RWPE1 (cell line): Measurements from ENCODE around the gene USP9X.
A peak's percentile ranks its signal among the peaks of the same experiment; 100 is the strongest.

ENCODE experiments used
- CTCF ChIA-PET: fragments of 350-600 bp; sonication (Branson Sonifier 250); formaldehyde crosslinking; extraction: SDS; loops from one replicate; lab custom pipeline; 2021; lab: Yijun Ruan, JAX
- POLR2A ChIA-PET: fragments of 400-600 bp; formaldehyde crosslinking; extraction: SDS; loops from one replicate; lab custom pipeline; 2020; ENCODE audit warnings: antibody characterized with exemption; ENCODE audit not compliant: low non-redundant PET; lab: Yijun Ruan, JAX
- DNase-seq: peaks from one replicate; pipeline ENCODE4 v3.0.0; 2012; ENCODE audit warnings: low spot score
- H3K27ac ChIP-seq: fragments of 450-650 bp; 2 replicates; pipeline ENCODE4 v1.5.1; 2017
- TF ChIP-seq, protein P1 (sequence below): fragments of 450-650 bp; conservative IDR thresholded peaks from 2 replicates; pipeline ENCODE4 v1.5.1; 2017; ENCODE audit warnings: low read depth, mild to moderate bottlenecking

USP9X gene

GRCh38 chrX:41095174-41095573, 9.9 kb downstream of the USP9X start:
- TF ChIP-seq, protein P1, sequence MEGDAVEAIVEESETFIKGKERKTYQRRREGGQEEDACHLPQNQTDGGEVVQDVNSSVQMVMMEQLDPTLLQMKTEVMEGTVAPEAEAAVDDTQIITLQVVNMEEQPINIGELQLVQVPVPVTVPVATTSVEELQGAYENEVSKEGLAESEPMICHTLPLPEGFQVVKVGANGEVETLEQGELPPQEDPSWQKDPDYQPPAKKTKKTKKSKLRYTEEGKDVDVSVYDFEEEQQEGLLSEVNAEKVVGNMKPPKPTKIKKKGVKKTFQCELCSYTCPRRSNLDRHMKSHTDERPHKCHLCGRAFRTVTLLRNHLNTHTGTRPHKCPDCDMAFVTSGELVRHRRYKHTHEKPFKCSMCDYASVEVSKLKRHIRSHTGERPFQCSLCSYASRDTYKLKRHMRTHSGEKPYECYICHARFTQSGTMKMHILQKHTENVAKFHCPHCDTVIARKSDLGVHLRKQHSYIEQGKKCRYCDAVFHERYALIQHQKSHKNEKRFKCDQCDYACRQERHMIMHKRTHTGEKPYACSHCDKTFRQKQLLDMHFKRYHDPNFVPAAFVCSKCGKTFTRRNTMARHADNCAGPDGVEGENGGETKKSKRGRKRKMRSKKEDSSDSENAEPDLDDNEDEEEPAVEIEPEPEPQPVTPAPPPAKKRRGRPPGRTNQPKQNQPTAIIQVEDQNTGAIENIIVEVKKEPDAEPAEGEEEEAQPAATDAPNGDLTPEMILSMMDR, result no peak
- CTCF ChIA-PET, result interaction anchor here (0.6 kb wide), 1 partner anchor 57 kb away, joined by 3 read pairs; no protein-coding TSS in a partner anchor
- H3K27ac ChIP-seq, result no peak overlapping the region
- no peak for DNase-seq
- POLR2A ChIA-PET, result no interaction called here

- no peak overlapping the region for H3K27ac ChIP-seq
- TF ChIP-seq, protein P1, result no peak
- POLR2A ChIA-PET, result interaction anchor here (0.6 kb wide), 1 partner anchor 94 kb away, joined by 3 read pairs; no protein-coding TSS in a partner anchor
- no peak for DNase-seq
- CTCF ChIA-PET, result no interaction called here
Observed at GRCh38 chrX:41095908-41096307, 10.7 kb downstream of the USP9X start.

DNA sequence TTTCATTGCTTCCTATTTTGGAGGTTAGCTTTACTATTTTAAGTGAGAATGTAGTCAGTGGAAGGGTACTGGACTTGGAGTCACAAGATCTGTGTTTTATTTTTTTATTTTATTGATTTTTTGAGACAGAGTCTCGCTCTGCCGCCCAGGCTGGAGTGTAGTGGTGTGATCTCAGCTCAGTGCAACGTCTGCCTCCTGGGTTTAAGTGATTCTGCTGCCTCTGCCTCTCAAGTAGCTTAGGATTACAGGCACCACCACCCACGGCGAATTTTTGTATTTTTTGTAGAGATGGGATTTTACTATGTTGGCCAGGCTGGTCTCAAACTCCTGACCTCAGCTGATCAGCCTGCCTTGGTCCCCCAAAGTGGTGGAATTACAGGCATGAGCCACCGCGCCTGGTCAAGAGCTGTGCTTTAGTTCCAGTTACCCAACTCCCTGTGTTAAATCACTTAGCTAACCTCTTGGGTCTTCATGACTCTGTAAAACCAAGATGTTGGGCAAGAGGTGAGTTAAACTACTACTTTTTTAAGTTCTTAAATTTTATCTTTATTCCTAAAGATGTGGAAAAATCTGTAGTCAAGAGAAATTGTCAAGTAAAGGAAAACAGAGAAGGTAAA, 11.2 kb downstream of the USP9X start:
- POLR2A ChIA-PET, result interaction anchor here (0.6 kb wide), 1 partner anchor 95 kb away, joined by 3 read pairs; no protein-coding TSS in a partner anchor

GRCh38 chrX:41097326-41097725, 12.1 kb downstream of the USP9X start:
- no peak overlapping the region for H3K27ac ChIP-seq
- ChIA-PET POLR2A (no interaction called here), CTCF (interaction anchor here (0.5 kb wide), 1 partner anchor 417 kb away, joined by 6 read pairs; no protein-coding TSS in a partner anchor)
- no peak for DNase-seq
- TF ChIP-seq, protein P1, result no peak

More for the DNA sequence above, 11.2 kb downstream of the USP9X start:
- CTCF ChIA-PET, result no interaction called here
- DNase-seq, result no peak
- TF ChIP-seq, protein P1, result no peak
- peak overlapping the region; percentile 37; the same call in 1 of the 2 replicates for H3K27ac ChIP-seq

GRCh38 chrX:41100200-41100599, 15.0 kb downstream of the USP9X start:
- DNase-seq, result no peak
- CTCF ChIA-PET, result interaction anchor here (1.2 kb wide), 1 partner anchor 16 kb away, joined by 4 read pairs; no protein-coding TSS in a partner anchor
- TF ChIP-seq, protein P1, result no peak

DNA sequence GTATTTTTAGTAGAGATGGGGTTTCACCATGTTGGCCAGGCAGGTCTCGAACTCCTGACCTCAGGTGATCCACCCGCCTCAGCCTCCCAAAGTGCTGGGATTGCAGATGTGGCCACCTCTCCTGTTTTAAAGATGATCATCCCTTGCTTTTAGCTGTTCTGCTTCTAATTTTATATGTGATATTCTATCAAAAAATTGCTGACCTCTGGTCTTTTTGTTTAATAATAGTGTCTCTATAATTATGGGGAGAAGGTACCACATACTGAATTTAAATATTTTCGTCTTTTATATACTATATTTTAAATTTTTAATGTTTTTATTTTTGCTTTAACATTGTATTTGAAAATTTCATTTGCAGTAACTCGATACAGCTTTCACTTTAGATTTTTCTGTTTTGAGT, 15.6 kb downstream of the USP9X start:
- ChIA-PET CTCF (interaction anchor here (0.5 kb wide), 1 partner anchor 47 kb away, joined by 4 read pairs; no protein-coding TSS in a partner anchor), POLR2A (no interaction called here)
- TF ChIP-seq, protein P1, result no peak
- no peak for DNase-seq
- no peak overlapping the region for H3K27ac ChIP-seq

More at GRCh38 chrX:41100200-41100599, 15.0 kb downstream of the USP9X start:
- no peak overlapping the region for H3K27ac ChIP-seq
- POLR2A ChIA-PET, result no interaction called here
